DMS53 (cell line): ENCODE results near the gene TRAPPC12.
"Not testable (repeated sequence)": the region's sequence is repeated elsewhere in the genome, so short reads cannot be mapped to it uniquely, and the experiment has no call there.

Experiments
- DNase-seq: peaks from one replicate; lab custom pipeline; 2025; lab: John Stamatoyannopoulos, UW

The TRAPPC12 gene

GRCh38 chr2:3379647-3380534 lies at the start of gene TRAPPC12:
TSS of gene TRAPPC12 (plus strand) at chr2:3379694. CDS start at chr2:3387624, 7,930 bp downstream.
- DNase-seq: peak; percentile 95

- DNase-seq: no peak
These were observed 47.4 kb upstream of the TRAPPC12 start for GRCh38 chr2:3332133-3332532.

GRCh38 chr2:3334392-3335345 lies 44.8 kb upstream of the TRAPPC12 start:
- no peak for DNase-seq

GRCh38 chr2:3336844-3337243 lies 42.6 kb upstream of the TRAPPC12 start:
- DNase-seq: no peak

GRCh38 chr2:3338340-3338739 lies 41.2 kb upstream of the TRAPPC12 start:
- DNase-seq: no peak

GRCh38 chr2:3340144-3340543 lies 39.4 kb upstream of the TRAPPC12 start:
- DNase-seq: no peak

GRCh38 chr2:3341336-3341735 lies 38.2 kb upstream of the TRAPPC12 start:
- no peak for DNase-seq

GRCh38 chr2:3342324-3342723 lies 37.2 kb upstream of the TRAPPC12 start:
- DNase-seq: no peak

GRCh38 chr2:3343012-3343411 lies 36.5 kb upstream of the TRAPPC12 start:
- no peak for DNase-seq

- DNase-seq: no peak
These were observed 34.6 kb upstream of the TRAPPC12 start for GRCh38 chr2:3344897-3345296.

- no peak for DNase-seq
These were observed 33.9 kb upstream of the TRAPPC12 start for GRCh38 chr2:3345621-3346020.

- DNase-seq: no peak
These were observed 30.7 kb upstream of the TRAPPC12 start for GRCh38 chr2:3348767-3349166.

- peak; percentile 34 for DNase-seq
These were observed 30.2 kb upstream of the TRAPPC12 start for GRCh38 chr2:3349211-3349693.

- DNase-seq: peak; percentile 79
These were observed 24.5 kb upstream of the TRAPPC12 start for GRCh38 chr2:3354986-3355385.

GRCh38 chr2:3355951-3356569 lies 23.4 kb upstream of the TRAPPC12 start:
- no peak for DNase-seq

GRCh38 chr2:3356799-3357198 lies 22.7 kb upstream of the TRAPPC12 start:
- no peak for DNase-seq

GRCh38 chr2:3357446-3357845 lies 22.0 kb upstream of the TRAPPC12 start:
- DNase-seq: not testable (repeated sequence)

GRCh38 chr2:3357926-3358325 lies 21.6 kb upstream of the TRAPPC12 start:
- DNase-seq: no peak

- no peak for DNase-seq
These were observed 17.7 kb upstream of the TRAPPC12 start for GRCh38 chr2:3361518-3362389.

- DNase-seq: no peak
These were observed 14.3 kb upstream of the TRAPPC12 start for GRCh38 chr2:3365219-3365618.

- DNase-seq: peak; percentile 20
These were observed 11.2 kb upstream of the TRAPPC12 start for GRCh38 chr2:3368261-3368722.
